ENCODE results near the gene SEC16B. TPM values are rescaled to one million over a fixed set of nuclear protein-coding genes. Genes with fewer than 3 reads are reported as not detected.

SEC16B gene, protein sequence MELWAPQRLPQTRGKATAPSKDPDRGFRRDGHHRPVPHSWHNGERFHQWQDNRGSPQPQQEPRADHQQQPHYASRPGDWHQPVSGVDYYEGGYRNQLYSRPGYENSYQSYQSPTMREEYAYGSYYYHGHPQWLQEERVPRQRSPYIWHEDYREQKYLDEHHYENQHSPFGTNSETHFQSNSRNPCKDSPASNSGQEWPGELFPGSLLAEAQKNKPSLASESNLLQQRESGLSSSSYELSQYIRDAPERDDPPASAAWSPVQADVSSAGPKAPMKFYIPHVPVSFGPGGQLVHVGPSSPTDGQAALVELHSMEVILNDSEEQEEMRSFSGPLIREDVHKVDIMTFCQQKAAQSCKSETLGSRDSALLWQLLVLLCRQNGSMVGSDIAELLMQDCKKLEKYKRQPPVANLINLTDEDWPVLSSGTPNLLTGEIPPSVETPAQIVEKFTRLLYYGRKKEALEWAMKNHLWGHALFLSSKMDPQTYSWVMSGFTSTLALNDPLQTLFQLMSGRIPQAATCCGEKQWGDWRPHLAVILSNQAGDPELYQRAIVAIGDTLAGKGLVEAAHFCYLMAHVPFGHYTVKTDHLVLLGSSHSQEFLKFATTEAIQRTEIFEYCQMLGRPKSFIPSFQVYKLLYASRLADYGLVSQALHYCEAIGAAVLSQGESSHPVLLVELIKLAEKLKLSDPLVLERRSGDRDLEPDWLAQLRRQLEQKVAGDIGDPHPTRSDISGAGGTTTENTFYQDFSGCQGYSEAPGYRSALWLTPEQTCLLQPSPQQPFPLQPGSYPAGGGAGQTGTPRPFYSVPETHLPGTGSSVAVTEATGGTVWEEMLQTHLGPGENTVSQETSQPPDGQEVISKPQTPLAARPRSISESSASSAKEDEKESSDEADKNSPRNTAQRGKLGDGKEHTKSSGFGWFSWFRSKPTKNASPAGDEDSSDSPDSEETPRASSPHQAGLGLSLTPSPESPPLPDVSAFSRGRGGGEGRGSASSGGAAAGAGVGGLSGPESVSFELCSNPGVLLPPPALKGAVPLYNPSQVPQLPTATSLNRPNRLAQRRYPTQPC
- not detected in 2 replicates for total RNA-seq

DNA sequence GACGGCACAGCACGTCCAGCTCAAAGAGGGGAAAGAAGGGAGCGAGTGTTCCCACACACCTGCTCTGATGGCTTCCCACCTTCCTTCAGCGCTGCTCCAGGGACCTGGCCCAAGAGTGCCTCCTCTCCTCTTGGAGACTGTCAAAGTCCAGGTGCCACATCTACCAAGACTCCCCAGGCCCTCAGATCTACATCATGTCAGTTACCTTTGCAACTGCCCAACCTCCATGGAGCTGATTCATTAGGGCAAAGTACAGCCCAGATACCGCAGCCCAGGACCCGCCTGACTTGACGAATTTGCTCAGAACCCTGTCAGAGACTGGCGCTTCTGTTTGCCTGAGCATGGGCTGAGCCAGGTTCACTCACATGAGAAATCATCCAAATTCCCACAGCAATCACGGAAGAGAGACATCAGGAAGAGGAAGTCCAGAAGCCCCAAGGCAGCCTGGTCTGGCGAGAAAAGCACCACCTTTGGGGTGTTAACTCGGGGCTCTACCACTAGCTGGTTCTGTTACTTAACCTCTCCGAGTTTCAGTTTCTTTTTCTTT lies at the start of gene SEC16B:
Gene SEC16B, minus strand, starts transcription at position 234 of the 547 bp plus-strand sequence. CDS start 2,077 bp downstream, outside the sequence.
- DNase-seq (ENCODE audit: low spot score), result no peak
- Mint-ChIP-seq H3K4me1 (ENCODE audit: low read depth) (no peaks in the 10 kb centered on the region), H3K4me3 (no peak within 1 kb of the TSS), H3K9me3 (no peaks in the 10 kb centered on the region), H3K27ac (no peak within 1 kb of the TSS), H3K36me3 (ENCODE audit: low read depth) (no peaks in the 10 kb centered on the region), H3K27me3 (ENCODE audit: insufficient read depth) (peaks cover 2% of the 10 kb centered on the region)
- intact Hi-C loops (cut with micrococcal nuclease), result no loop called here

DNA sequence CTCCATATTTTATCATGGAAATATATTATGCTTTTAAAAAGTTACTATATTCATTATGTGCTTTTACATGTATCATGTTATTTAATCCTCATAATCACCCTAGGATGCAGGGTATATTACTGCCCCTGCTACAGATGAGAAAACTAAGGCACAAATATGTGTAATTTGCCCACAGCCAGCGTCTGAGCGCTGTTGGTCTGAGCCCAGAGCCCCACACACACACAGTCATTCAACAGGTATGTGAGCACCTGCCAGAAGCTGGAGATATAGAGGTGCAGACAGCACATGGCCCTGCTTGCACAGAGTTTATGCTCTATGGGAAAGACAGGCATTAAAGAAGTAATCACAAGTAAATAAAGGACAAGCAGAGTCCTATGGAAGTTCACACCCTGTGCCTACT lies 49.8 kb upstream of the SEC16B start:
- H3K4me3 Mint-ChIP-seq, result no peak overlapping the region
- H3K27me3 Mint-ChIP-seq (ENCODE audit: insufficient read depth), result no peaks in the 10 kb centered on the region
- no peak for DNase-seq (ENCODE audit: low spot score)
- peaks cover 8% of the 10 kb centered on the region for H3K9me3 Mint-ChIP-seq
- no peaks in the 10 kb centered on the region for H3K4me1 Mint-ChIP-seq (ENCODE audit: low read depth)
- no peak overlapping the region for H3K27ac Mint-ChIP-seq
- no peaks in the 10 kb centered on the region for H3K36me3 Mint-ChIP-seq (ENCODE audit: low read depth)
- intact Hi-C loops (cut with micrococcal nuclease), result no loop called here

DNA sequence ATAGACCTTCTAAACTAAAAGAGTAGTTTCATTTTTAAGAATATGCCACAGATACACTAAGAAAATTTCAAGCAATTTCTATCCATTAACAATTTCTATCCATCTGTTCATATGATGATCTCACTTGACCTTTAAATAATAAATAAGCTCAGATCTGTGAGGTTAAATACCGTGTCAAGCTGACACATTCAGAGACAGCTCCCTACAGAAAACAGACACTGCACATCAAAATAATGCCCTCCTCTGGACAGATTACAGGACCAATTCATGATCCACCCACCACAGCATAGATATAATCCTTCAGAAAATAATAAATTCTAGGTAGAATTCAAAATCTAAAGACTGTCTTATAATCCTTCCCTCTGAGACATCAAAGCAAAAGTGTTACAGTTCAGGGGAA lies 49.4 kb upstream of the SEC16B start:
- DNase-seq (ENCODE audit: low spot score), result no peak
- no peak overlapping the region for H3K27ac Mint-ChIP-seq
- intact Hi-C loops (cut with micrococcal nuclease), result no loop called here
- no peak overlapping the region for H3K4me3 Mint-ChIP-seq
- peaks cover 8% of the 10 kb centered on the region for H3K9me3 Mint-ChIP-seq
- H3K36me3 Mint-ChIP-seq (ENCODE audit: low read depth), result no peaks in the 10 kb centered on the region
- no peaks in the 10 kb centered on the region for H3K27me3 Mint-ChIP-seq (ENCODE audit: insufficient read depth)
- H3K4me1 Mint-ChIP-seq (ENCODE audit: low read depth), result no peaks in the 10 kb centered on the region

DNA sequence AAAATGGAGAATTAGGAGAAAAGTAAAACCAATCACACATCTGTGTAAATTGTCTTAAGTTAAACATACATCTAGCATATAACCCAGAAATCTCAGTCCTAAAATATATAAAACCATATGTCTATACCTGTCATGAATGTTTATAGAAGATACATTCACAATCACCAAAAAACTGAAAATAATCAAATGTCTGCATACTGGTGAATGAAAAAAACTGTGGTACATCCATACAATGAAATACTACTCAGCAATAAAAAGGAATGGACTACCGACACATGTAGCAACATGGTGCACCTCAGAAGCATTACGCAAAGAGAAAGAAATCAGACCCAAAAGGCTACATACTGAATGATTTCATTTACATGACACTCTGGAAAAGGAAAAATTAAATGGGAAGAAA lies 47.7 kb upstream of the SEC16B start:
- H3K9me3 Mint-ChIP-seq, result peaks cover 3% of the 10 kb centered on the region
- H3K27ac Mint-ChIP-seq, result no peak overlapping the region
- intact Hi-C loops (cut with micrococcal nuclease), result no loop called here
- DNase-seq (ENCODE audit: low spot score), result no peak
- H3K27me3 Mint-ChIP-seq (ENCODE audit: insufficient read depth), result no peaks in the 10 kb centered on the region
- no peaks in the 10 kb centered on the region for H3K36me3 Mint-ChIP-seq (ENCODE audit: low read depth)
- no peak overlapping the region for H3K4me3 Mint-ChIP-seq
- H3K4me1 Mint-ChIP-seq (ENCODE audit: low read depth), result no peaks in the 10 kb centered on the region

DNA sequence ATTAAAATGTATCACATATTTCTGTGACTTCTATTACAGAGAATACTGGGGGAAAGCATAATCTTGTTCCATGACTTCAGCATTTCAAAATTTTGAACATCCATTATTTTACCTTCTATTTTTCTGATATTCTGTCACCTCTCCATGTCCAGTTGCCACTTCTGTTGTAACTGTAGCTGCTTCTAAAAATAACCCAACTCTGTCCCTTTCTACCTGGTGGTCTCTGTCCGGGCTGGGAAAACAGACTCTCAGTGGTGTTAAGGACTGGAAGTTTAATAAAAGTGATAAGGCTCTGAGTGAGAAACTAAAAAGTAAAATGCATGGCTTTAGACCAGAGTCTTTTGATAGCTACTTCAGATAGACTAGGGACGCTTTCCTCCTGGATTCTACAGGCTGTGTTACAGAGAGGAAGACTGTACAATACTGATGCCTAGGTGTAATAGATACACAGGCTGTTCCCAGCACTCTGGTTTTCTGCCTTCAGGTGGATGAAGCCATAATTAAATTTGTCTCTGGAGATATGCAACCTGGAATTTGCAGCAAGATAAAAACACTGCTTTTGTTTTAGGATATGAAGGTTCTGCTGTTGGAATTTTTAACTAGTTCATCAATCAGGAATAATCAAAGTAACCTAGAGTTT lies 42.1 kb upstream of the SEC16B start:
- no peaks in the 10 kb centered on the region for H3K36me3 Mint-ChIP-seq (ENCODE audit: low read depth)
- DNase-seq (ENCODE audit: low spot score), result no peak
- H3K9me3 Mint-ChIP-seq, result no peaks in the 10 kb centered on the region
- H3K4me3 Mint-ChIP-seq, result no peak overlapping the region
- H3K27me3 Mint-ChIP-seq (ENCODE audit: insufficient read depth), result no peaks in the 10 kb centered on the region
- H3K4me1 Mint-ChIP-seq (ENCODE audit: low read depth), result no peaks in the 10 kb centered on the region
- no peak overlapping the region for H3K27ac Mint-ChIP-seq
- intact Hi-C loops (cut with micrococcal nuclease), result no loop called here

DNA sequence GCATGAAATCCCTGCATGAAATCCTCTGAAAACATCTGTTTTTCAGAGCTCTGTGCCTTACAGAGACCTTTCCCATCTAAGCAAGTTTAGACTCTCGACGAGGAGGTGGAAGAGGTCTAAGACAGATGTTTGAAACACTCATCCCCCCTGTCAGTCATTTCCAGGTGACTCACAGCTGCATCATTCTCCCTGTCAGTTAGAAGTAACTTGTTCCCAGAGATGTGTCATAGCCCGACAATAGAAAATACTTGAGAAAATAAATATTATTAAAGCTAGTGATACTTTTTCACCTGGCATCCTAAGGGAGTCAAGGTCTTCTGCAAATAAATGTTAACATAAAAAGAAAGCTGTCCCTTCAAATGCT lies 41.6 kb upstream of the SEC16B start:
- no peaks in the 10 kb centered on the region for H3K36me3 Mint-ChIP-seq (ENCODE audit: low read depth)
- no peak overlapping the region for H3K27ac Mint-ChIP-seq
- no peaks in the 10 kb centered on the region for H3K27me3 Mint-ChIP-seq (ENCODE audit: insufficient read depth)
- no peaks in the 10 kb centered on the region for H3K4me1 Mint-ChIP-seq (ENCODE audit: low read depth)
- H3K4me3 Mint-ChIP-seq, result no peak overlapping the region
- intact Hi-C loops (cut with micrococcal nuclease), result no loop called here
- peaks cover 2% of the 10 kb centered on the region for H3K9me3 Mint-ChIP-seq
- DNase-seq (ENCODE audit: low spot score), result no peak

DNA sequence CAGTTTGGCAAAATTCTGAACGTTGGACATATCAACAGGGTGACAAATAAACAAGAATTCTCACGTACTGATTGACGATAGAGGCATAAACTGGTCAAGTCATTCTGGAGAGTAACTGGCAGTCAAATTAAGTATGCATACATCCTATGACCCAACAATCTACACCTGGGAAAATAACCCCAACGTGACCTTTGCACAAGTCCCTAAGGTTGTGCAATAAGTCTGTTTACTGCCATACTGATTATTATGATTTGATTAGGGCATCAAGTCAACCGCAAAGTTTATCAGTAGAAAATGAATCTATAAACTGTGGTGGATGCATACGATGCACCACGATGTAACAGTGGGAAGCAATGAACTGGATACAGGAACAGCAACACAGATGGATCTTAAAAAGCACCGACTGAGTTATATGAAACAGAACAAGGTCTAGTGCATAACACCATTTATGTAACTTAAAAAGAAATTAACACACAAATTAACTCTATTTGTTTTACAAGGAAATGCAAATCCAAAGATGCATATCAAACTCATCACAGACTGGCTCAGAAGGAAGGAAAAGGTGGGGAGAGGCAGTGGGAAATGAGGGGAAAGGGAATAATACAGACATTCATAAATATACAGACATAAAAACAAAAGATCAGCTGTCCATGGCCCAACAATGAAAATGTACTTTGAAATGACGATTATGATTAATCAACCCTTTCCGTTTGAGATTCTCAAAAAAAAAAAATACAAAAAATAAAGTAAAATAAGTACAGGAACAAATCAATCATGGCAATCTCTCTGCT lies 41.0 kb upstream of the SEC16B start:
- Mint-ChIP-seq H3K36me3 (ENCODE audit: low read depth) (no peaks in the 10 kb centered on the region), H3K4me3 (no peak overlapping the region), H3K27ac (no peak overlapping the region), H3K27me3 (ENCODE audit: insufficient read depth) (no peaks in the 10 kb centered on the region), H3K4me1 (ENCODE audit: low read depth) (no peaks in the 10 kb centered on the region), H3K9me3 (peaks cover 6% of the 10 kb centered on the region)
- no peak for DNase-seq (ENCODE audit: low spot score)
- intact Hi-C loops (cut with micrococcal nuclease), result no loop called here

DNA sequence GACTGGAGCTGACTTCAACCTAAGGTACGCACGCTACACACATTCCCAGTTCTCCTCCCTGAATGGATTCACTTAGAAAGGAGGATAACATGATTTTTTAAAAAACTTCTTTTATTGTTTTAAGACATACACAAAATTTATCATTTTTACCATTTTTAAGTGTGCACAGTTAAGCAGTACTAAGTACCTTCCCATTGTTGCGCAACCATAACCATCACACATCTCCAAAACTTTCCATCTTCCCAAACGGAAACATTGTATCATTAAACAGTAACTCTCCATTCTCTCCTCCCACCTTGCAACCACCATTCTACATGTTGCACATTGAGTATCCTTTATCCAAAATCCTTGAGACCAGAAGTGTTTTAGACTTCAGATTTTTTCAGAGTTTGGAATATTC lies 36.2 kb upstream of the SEC16B start:
- H3K36me3 Mint-ChIP-seq (ENCODE audit: low read depth), result no peaks in the 10 kb centered on the region

DNA sequence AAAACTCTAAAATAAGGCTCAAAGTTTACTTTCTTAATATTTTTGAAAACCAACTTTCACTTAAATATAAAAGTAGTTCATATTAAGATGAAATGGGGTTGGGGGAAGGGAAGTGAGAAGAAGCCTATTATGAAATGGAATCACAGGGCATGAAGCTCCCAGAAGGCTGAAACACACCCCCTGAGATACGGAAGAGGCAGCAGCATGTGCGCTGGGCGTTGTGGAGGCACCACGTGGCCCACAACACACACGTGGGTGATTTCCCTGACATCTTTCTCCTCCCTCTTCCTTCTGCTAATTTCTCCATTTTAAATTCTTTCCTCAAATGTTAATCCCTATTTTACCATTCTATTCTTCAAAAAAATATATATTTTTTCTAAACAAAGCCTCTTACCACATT lies 35.6 kb upstream of the SEC16B start:
- Mint-ChIP-seq H3K36me3 (ENCODE audit: low read depth) (no peaks in the 10 kb centered on the region), H3K9me3 (peaks cover 6% of the 10 kb centered on the region), H3K4me3 (no peak overlapping the region), H3K27ac (no peak overlapping the region), H3K27me3 (ENCODE audit: insufficient read depth) (no peaks in the 10 kb centered on the region), H3K4me1 (ENCODE audit: low read depth) (no peaks in the 10 kb centered on the region)
- intact Hi-C loops (cut with micrococcal nuclease), result no loop called here
- DNase-seq (ENCODE audit: low spot score), result no peak

More for the DNA sequence above, 36.2 kb upstream of the SEC16B start:
- no peaks in the 10 kb centered on the region for H3K27me3 Mint-ChIP-seq (ENCODE audit: insufficient read depth)
- H3K9me3 Mint-ChIP-seq, result peaks cover 6% of the 10 kb centered on the region
- intact Hi-C loops (cut with micrococcal nuclease), result no loop called here
- DNase-seq (ENCODE audit: low spot score), result no peak
- H3K4me3 Mint-ChIP-seq, result no peak overlapping the region
- no peak overlapping the region for H3K27ac Mint-ChIP-seq
- H3K4me1 Mint-ChIP-seq (ENCODE audit: low read depth), result no peaks in the 10 kb centered on the region

DNA sequence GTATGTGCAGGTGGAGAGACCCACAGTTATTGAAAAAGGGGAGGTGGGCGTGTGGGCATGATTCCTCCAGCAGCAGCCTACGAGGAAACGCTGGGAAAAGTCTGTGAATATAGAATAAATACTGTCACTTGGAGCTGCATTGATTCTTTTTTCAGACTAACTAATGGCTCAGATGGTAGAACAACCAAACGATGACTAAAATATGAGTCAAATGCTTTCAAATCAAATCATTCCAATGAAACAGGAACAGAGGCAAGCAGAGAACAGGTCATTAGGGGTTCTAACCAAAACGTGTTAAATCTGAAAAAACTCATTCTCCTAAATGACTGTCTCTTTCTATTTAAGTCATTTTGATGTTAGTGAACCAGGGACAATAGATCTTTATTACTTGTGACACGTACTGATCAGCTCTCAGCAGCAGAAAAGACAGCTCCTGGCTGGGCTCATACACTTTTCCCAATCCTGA lies 35.1 kb upstream of the SEC16B start:
- Mint-ChIP-seq H3K4me3 (no peak overlapping the region), H3K4me1 (ENCODE audit: low read depth) (no peaks in the 10 kb centered on the region), H3K9me3 (peaks cover 6% of the 10 kb centered on the region), H3K27me3 (ENCODE audit: insufficient read depth) (no peaks in the 10 kb centered on the region), H3K27ac (no peak overlapping the region), H3K36me3 (ENCODE audit: low read depth) (no peaks in the 10 kb centered on the region)
- no peak for DNase-seq (ENCODE audit: low spot score)
- intact Hi-C loops (cut with micrococcal nuclease), result no loop called here

DNA sequence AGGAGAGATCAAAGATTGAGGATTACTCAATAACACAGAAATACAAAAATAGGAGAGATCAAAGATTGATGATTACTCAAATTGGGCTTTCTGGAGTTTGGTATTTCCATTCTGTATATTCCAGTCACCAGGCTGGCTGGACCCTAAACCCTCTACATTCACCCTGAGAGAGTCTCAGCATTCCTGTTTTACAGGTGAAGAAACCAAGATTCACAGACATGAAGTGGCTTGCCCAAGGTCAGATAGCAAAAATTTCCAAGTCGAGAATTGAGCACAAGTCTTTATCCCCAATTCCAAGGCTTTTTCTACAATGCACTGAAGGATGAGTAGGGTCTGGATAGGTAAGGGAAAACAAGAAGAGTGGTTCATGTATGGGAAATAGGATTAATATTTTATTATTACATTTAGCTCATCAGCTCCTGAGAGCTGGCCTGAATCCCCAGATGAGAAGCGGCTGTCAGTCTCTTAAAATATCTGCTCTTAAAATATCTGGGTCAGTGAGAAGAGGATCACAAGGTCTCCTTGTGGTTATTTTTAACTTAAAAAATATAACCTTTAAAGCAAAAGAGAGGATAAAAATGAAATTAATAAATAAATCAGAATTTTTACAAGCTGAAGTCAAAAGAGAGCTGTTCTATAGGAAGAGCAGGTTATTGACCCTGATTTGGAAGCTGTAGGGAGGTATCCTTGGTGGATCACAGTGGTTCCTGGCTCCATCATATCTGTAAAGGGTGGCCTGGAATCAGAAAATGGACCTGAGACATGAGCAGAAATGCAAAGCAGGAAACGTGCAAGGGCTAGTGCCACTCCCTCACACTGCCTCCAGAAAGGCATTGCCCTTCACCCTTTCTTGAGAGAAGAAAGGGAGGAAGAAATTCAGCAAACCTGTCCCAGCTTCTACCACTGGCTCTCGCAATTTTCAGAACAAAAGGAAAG lies 29.1 kb upstream of the SEC16B start:
- Mint-ChIP-seq H3K4me3 (no peak overlapping the region), H3K9me3 (peaks cover 4% of the 10 kb centered on the region), H3K4me1 (ENCODE audit: low read depth) (no peaks in the 10 kb centered on the region), H3K36me3 (ENCODE audit: low read depth) (no peaks in the 10 kb centered on the region), H3K27me3 (ENCODE audit: insufficient read depth) (no peaks in the 10 kb centered on the region), H3K27ac (no peak overlapping the region)
- intact Hi-C loops (cut with micrococcal nuclease), result no loop called here
- DNase-seq (ENCODE audit: low spot score), result no peak
